Stimulated activated CD4-positive, alpha-beta T cell treated with anti-CD3 and anti-CD28 coated beads, Interleukin-4, amount 100 ng/mL, for 4 hours (primary cell): Measurements from ENCODE around the gene MPND.

Experiments
- DNase-seq, 2 experiments: peaks; one replicate each; pipeline ENCODE4 v3.0.0-alpha.2; 2020

The MPND gene

DNA sequence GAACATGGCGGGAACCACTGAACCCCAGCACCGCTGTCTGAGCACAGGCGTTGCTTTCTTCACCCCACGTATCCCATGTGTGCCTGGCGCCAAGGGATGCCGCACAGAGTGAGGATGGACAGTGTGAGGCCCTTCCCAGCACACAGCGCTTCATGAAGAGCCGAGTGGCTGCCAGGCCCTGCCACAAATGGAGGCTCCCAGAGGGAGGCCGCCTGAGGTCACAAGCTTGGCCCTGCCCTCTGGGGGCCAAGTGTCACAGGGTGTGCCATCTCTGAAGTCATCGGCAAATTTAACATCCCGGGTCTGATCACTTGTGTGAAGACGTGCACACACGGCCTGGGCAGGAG lies 24.4 kb downstream of the MPND start:
- DNase-seq: no peak

DNA sequence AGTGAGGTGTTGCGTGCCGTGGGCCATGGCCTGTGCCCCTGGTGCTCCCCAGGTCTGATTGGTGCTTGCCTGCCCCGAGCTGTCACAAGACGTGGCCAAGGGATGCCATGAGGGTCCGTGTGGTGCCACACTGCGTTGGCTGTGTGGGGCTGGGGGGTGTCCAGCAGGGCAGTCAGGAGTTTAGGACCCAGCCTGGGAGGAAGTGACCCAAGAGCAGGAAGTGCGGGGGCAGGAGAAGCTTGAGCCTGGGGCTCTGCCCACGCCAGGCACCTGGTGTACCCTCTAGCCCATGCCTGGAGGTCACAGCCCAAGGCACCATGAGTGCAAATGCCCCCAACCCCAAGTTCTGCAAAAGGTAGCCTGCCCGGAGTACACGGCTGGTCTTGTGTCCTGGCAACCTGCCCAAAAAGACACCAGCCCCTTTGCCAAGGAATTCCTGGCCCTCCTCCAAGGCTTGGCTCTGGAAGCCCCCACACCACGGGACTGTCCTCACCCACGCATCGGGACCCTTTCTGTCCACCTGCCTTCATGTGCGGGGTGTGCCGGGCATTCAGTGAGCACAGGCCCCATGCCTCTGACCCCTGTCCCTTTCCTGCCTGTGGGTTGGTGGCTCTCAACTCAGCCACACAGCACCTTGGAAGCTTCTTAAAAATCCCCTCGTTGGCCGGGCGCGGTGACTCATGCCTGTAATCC lies 24.9 kb downstream of the MPND start:
- DNase-seq: no peak

DNA sequence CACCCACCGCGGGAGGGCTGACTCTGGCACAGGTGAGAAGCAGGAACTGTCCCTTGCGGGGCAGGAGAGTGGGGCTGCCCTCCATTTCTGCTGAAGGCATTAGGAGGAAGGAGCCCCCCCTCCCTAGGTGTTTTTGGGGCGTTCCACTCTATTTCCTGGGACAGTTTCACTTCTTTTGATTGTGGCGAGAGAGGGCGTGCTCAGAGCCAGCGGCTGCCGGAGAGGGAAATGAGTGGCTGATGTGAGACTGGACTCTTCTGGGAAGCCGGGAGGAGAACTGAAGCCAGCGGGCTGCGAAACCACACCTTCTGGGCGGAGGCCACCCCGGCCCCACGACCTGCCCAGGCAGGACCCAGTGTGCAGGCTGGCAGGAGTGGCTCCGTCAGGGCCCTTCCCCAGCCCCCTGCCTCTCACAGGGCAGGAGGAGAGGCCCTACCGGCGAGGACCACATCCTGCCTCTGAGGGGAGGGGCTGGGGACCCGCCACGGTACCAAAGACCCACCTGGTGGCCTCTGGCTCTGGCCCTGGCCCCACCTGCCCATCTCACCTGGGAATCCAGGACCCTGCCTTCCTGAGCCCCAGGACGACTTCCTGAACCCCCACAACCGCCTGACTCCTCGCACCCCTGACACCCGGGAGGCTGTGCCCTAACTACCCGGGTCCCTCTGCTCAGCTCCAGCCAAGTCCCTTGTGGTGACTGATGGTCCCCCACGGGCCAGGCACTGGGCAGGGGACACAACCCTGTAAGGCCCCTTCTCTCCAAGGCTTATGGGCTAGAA lies 25.9 kb downstream of the MPND start:
- DNase-seq: peak; percentile 46 to 62

DNA sequence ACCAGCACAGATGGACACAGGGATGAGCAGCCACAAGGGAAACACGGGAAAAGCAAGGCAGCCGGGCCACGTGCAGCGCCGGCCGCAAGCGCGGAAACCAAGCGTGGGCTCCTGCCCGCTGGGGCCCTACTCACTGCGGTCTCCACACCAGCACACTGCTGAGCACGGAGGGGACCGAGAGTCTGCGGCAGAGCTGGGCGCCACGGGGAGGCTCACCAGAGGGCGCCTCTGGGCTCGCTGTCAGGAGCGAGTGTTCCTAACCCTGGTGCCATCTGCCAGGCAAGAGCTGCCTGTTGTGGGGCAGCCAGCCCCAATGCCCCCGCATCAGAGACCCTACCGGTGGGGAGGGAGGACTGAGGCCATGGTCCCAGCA lies 26.5 kb downstream of the MPND start:
- DNase-seq: peak; percentile 75 to 76

DNA sequence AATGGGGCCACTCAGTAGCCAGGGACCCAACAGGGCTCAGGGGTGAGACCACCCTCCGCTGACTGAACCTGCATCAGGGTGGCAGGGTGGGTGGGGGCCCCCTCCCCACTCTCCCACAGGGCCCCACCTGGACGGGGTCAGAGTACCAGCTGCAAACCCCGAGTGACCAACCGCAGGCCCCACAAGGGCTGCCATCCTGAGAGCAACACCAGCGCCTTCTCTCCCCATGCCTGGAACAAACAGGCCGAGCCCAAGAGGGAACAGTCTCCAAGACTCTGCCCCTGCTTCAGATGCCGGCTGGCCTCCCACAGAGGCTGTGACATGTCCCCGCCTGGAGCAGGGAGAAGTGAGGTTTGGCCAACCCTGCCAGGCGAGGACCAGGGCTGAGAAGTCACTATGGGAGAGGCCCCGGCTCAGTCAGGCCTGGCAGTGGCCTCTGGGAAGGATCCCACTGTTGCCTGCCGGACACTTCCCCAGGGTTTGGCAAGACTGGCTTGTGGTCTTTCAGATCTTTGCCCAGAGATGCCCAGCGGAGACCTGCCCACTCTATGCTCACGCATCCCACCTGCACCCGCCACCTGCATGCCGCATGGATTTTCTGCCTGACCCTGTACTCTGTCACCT lies 27.2 kb downstream of the MPND start:
- DNase-seq: no peak

DNA sequence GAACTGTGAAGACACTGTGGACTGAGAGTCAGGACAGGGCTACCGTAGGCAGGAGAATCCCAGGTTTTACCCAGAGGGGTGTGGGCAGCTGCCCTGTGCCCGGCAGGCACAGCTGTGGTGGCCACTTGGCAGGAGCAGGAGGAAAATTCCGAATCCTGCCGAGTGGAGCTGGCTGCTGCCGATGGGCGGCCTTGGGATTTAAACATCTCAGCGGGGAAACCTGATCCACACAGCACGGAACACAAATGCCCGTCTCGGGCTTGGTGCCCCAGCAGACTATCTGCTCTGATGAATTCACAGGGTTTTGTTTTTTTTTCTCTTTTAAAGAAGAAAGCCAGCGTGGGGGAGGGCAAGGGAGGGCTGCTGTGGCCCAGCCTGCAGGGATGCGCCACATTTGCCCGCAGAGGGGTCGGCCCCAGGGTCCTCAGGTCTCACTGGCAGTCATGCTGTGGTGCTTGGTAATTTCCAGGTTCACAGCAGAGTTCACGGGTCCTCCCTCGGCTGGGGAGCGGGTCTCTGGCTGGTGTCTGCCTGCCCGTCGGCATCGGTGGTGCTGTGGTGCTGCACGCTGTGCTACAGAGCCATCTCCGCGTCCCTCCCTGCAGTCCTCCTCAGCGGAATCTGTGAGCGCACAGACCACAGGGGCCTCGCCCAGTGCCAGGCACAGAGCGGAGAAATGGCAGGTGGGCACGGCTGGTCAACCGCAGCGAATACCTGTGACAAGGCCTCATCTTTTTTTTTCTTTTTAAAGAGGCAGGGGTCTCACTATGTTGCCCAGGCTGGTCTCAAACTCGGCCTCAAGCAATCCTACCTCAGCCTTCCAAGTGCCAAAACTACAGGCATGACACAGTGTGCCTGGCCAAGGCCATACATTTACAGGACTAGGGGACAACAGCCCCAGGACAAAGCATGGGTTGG lies 28.1 kb downstream of the MPND start:
- no peak for DNase-seq

DNA sequence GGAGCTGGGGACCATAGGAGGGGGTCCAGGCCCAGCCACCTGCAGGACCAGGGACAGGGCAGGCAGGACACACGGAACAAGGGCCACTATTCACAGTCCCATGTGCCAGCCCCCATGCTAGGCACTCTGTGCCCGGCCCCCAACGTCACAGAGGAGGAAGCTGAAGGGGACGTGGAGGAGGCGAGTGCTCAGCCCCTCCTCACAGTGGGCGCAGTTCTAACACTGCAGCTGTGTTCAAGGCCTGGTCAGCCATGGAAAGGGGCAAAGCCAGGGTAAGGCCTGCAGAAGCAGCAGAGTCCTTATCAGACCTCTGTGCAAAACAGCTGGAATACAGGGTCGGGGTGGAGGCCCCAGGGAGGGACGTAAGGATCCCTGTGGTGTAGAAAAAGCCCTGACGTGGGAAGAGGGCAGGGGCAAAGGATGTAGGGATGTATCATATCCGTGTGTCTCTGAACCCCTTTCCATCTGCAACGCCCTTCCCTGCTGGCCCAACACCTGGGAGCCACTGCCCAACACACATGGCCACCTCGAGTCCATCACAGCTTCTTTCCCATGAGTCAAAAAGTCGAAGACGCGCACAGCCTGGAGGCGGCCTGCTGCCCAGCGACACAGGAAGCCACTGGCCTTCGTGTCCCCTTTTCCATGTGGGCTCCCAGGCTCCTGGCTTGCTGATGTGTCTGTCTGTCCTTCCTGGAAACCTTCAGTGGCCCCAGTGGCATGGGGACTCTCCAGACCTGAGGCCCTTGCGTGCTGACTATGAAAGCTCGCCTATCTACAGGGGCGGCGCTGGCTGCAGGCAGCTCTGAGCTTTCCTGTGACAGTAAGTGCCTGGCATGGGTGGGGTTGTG lies 29.0 kb downstream of the MPND start:
- no peak for DNase-seq

DNA sequence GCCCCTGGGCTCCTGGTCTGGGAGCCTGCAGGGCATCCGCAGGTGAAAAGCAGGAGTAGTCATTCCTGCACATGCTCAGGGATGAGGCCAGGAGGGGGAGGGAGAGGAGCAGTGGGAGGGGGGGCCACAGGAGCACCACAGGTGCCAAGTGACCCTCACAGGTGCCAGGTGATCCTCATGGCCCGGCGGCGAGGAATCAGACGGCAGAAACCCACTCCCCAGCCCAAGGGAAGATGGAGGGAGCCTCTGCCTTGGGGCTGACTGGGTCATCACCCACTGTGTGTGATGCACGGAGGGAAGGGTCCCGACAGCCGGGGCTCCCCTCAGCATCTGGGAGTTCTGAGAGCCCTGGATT lies 29.6 kb downstream of the MPND start:
- no peak for DNase-seq

DNA sequence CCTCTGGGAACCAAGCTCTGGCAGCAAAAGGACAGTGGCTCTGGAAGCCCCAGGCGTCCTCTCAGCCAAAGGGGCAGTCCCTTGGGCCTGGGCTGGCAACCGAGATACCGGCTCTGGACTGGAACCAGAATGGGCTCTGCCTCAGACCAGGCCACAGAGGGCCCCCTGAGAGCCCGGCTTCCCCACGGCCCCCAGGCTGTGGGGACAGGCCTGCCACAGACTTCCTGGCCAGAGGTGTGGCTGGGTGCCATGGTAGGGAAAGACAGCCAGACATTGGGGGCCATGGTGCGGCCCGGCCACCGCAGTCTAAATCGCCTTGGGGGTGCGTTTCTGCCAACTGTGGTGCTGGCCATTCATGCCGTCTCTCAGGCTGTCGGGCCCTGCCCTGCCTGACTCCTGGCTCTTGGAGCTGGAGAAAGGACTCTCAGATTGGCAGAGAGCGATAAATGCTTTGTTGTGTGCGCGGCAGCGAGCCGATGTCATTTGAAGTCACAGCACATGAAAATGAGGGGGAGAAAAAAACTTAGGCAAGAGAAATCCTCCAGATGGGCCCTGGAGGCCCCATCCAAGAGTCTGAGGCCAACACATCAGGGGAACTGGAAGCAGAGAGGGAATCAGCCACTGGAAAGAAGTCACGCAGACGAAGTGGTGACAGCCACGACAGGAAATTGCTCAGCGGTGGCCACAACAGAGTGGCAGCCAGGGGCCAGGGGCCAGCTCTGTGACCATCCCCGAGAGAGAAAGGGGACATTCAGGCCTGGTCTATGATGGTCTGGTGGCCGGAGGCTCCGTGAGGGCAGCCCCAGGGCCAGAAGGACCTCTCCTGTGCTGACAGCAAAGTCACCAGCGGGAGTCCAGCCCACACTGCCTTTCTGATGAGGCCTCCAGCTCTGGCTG lies 30.5 kb downstream of the MPND start:
- DNase-seq: no peak

DNA sequence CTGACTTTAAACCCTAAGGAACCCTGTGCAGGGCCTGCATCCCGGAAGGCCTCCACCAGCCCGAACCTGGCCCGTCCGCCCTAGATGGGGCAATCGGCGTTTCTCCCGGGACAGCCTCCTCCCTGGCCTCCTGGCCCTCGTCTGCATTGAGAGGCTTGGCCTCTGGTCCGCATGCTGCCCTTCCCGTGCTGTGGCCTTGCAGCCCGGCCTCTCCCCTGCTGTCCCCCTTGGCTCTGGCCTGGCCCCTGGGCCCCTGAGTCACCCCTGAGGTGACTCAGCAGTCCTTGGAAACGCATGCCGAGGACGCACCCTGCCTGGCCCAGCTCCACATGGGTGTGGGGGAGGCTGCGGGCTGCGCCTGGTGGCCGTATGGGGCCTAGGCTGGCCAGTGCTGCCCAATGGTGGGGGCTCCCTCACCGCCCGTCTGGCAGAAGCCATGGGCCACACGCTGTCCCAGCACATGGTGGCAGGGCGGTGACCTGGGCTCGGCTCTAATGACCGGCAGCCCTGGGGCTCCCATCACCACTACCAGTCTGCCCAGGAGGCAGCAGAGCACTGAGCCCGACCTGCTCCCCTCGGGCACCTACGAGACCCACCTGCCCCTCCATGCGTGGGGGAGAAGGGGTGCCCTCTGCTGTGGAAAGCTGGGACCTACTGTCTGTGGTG lies 31.3 kb downstream of the MPND start:
- no peak for DNase-seq

DNA sequence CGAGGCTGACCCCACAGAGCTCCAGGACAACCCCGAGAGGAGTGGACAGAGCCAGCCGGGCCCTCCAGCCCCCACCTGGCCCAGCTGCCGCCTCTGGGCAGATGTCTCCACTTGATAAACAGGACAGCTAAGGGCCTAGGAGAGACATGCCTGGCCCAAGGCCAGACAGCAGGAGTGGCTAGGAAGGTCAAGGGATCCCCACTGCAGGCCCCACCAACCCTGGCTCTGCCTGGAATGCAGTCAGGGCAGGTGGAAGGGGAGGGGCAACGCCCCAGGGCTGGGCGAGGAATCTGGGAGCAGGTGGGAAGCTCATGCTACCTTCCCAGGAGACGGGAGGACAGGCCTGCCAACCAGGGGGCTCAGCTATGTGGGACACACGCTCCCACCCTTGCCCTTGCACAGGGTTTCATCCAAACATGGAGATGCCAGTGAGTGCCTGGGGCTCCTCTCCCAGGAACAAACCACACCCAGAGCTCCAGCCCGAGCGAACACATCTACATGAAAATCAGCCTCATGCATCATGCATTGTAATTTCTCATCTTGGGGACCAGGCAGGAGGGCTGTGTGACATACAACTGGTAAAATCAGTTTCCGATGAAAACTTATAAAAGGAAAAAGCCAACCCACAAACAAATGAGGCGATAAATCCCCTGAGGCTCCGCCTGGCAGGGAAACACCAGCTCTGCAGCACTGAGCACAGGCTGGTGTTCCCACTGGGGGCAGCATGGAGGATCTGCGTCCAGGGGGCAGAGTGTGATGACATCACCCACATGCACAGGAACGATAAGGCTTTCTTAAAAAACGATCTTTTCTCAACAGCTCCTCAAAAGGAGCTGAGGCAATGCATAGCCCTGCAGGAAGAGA lies 32.0 kb downstream of the MPND start:
- DNase-seq: no peak

DNA sequence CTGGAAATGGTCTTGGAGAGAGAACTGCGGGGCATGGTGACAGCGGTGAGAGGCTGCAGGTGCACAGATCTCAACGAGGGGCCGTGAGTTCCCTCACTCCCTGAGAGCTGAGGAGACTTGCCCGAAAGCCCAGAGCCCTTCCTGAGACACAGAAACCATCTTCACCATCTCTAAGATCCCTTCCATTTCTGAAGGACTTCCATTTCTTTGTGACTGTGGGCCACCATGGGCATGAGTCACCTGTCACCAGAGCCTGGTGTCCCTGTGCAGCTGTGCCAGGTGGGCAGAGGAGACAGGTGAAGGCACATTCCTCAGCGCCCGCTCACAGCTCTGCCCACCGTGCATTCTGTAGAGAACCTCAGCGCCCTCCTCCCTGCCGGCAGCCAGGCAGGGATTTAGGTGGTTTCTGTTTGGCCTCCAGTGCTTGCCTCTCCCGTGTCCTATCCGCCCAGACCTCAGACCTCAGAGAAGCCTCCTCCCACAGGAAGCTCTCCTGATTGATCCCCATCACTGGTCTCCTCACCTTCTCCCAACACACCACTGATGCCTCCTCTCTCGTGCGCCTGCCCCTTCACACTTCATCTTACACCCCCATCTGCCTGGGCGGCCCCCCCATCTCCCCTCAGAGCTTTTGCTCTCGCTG lies 32.8 kb downstream of the MPND start:
- no peak for DNase-seq

DNA sequence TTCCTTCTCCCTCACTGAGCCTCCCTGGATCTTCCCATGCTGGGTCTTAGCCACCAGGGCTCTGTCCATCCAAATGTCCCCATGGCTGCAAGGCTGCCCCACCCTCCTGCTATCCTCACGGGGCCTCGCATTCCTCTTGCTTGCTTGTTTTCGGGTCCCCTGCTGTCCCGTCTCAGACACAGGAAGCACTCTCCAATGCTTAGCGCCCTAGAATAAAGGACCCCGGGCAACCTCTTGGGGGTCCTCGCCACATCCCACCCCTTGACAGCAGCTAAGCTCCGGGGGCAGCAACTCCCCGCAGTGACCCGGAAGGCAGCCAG lies 33.3 kb downstream of the MPND start:
- DNase-seq: no peak

DNA sequence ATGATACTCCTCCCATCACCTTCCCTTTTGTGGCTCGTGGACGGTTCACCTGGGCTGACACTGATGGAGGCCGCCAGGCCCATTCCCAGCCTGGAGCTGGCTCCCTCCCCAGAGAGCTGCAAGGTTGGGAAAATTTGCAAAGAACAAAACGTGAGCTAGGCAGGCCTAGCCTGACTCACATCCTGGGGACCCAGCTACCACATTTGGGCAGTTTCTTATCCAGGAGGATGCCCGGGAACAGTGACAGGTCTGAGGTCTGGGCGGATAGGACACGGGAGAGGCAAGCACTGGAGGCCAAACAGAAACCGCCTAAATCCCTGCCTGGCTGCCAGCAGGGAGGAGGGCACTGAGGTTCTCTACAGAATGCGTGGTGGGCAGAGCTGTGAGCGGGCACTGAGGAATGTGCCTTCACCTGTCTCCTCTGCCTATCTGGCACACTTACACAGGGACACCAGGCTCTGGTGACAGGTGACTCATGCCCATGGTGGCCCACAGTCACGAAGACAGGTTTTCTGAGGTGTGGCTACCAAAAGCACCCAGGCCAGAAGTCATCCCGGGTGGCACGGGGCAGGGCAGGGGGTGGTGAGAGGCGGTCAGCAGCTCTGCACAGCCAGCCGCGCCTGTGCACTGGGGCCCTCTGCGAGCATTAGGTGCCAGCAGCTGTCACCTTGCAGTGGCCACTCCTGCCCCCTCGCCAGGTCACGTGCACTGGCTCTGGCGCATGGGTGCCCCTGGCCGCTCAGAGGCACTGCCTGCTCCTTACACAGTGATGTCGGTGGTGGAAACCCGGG lies 33.8 kb downstream of the MPND start:
- DNase-seq: no peak

DNA sequence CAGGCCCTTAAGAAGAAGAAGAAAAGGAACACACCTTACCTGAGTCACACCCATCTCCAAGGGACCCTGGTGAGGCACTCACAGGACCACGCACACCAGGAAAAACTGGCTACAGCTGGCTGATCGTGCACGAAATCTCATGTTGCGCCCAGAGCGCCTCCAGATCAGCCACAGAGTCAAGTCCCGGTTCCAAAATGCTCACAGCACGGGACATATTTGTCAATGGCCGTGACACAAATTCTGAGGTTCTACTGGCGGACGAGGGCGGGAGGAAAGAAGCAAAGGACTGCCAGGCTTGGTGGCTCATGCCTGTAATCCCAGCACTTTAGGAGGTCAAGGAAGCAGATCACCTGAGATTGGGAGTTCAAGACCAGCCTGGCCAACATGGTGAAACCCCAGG lies 35.5 kb downstream of the MPND start:
- DNase-seq: no peak

DNA sequence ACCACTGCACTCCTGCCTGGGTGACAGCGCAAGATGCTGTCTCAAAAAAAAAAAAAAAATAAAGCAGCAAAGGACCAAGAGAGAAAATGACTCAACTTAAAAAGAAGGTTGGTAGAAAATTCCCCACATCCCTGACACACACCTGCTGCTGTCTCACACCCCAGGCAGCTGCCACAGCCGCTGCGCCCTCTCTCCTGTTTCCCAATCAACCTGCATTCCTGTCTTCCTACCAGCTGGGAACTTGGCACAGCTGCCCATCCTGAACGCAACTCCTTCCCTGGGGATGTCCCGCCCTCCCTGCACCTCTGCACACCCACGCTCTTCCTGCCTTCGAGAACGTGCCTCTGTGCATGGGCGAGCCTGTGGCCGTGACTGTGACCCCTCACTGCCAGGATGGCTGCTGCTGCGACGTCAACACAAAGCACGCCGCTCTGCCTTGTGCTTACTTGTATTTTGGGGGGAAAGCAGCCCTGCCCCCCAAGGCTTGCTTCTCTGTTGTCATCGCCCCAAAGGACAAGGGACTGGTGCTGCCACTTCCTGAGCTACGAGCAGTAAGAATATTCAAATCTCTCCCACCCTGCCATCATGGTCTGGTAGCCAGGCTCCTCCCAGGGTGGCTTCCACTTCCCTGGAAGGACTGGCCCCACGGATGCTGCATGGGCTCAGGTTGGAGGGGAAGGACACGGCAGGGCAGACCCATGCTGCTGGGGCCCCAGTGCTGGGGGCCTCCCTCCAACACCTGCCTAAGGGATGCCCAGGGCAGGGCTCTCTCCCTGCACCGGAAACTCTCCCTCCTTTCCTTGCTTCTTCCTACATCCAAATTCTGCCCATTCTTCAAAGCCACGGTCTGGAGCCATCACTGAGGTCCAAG lies 36.3 kb downstream of the MPND start:
- peak; percentile 19 to 28 for DNase-seq

DNA sequence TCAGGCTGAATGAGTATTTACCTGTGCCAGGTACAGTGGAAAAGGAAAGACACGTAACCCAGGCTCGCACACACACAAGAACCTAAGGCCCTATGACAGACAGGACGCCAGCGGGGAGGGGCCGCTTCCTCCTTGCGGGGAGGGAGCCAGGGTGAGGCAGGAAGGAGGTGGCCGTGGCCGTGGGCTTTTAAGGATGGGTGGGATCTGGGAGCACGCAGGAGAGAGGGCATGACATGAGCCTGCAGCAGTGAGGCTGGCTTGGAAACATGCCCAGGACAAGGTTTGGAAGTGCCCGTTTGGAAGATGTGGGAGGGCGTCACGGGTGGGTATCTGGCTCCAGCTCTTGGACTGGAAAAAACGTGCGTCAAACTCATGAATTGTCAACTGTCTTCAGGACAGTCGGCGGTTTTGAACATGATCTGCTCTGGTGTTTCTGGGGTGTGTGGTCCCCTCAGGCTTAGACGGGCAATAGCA lies 36.9 kb downstream of the MPND start:
- DNase-seq: peak; percentile 39 to 48
